DND-41 (cell line): Measurements from ENCODE around the gene SMOC2.

Experiments
- CTCF ChIP-seq: IDR thresholded peaks from 2 replicates; pipeline ENCODE4 v1.5.1; 2012; ENCODE audit warnings: borderline replicate concordance, low read length, moderate library complexity, mild to moderate bottlenecking; ENCODE audit not compliant: poor library complexity, severe bottlenecking; ENCODE audit errors: extremely low read depth
- EZH2 ChIP-seq: IDR thresholded peaks from 3 replicates; pipeline ENCODE4 v1.6.1; 2012; ENCODE audit warnings: borderline replicate concordance, low read depth, mild to moderate bottlenecking, moderate library complexity, low read length, inconsistent platforms; ENCODE audit not compliant: severe bottlenecking

DNA sequence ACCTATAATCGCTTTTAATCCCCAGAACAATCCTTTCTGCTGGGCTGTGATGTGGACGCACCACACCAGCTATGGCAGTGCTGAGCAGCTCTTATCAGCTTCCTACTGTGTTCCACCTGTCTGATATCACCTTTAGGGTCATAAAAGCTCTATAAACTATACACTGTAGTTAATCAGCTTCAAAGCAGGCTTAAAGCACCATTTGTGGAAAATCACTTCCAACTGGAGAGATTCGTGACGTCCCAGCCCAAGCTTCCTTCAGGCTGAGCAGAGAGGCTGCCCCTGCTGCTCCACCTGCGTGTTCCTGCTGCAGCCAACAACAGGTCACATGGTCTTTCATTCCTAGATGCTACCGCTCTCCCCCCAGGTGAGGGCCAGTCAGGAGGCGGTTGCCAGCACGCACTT, 156.5 kb downstream of the SMOC2 start:
- TF ChIP-seq CTCF (no peak), EZH2 (no peak)
